ENCODE measurements around the gene PDE8A. TPM values are rescaled to one million over a fixed set of nuclear protein-coding genes. Genes with fewer than 3 reads are reported as not detected.
A peak's percentile ranks its signal among the peaks of the same experiment; 100 is the strongest.

PDE8A gene
- total RNA-seq, 6 experiments from 2014 or later: 32.7 to 40.5 (median 37.4) TPM

- intact Hi-C loops (cut with DNase I): loop anchor here (10.0 kb wide), 2 partner anchors 84 to 94 kb away; no protein-coding TSS in a partner anchor
- H3K4me1 ChIP-seq: peaks cover 0 to 15% (median 5%) of the 10 kb centered on the region in 4 donors
- TF ChIP-seq CTCF (IDR thresholded peaks at IDR 0.05) (no peak), POLR2A (IDR thresholded peaks at IDR 0.05) (no peak)
- ATAC-seq (no peak), DNase-seq (no peak)
- no peaks in the 10 kb centered on the region for H3K27me3 ChIP-seq
- H3K36me3 ChIP-seq: no peaks in the 10 kb centered on the region
- 56% methylated on average over 6 of the region's 6 CpGs for WGBS (ENCODE audit: insufficient coverage, low coverage, low lambda C conversion rate, missing lambda C conversion rate)
- peak overlapping the region in 2 of 3 donors; percentile 9 to 13 for H3K27ac ChIP-seq
- no peaks in the 10 kb centered on the region for H3K9me3 ChIP-seq
- no peak overlapping the region for H3K4me3 ChIP-seq
These were observed 66.8 kb downstream of the PDE8A start for GRCh38 chr15:85048430-85048829.

- Histone ChIP-seq H3K9me3 (no peaks in the 10 kb centered on the region), H3K4me3 (no peak overlapping the region), H3K36me3 (no peaks in the 10 kb centered on the region), H3K27me3 (no peaks in the 10 kb centered on the region), H3K27ac (no peak overlapping the region), H3K4me1 (peaks cover 0 to 15% (median 5%) of the 10 kb centered on the region in 4 donors)
- intact Hi-C loops (cut with DNase I): loop anchor here (10.0 kb wide), 2 partner anchors 85 to 95 kb away; no protein-coding TSS in a partner anchor
- TF ChIP-seq POLR2A (IDR thresholded peaks at IDR 0.05): no peak
- no peak for TF ChIP-seq CTCF (IDR thresholded peaks at IDR 0.05)
- DNase-seq: no peak
- ATAC-seq: no peak
These were observed 68.1 kb downstream of the PDE8A start for GRCh38 chr15:85049805-85050204.

GRCh38 chr15:85059734-85060133, 78.1 kb downstream of the PDE8A start:
- no peaks in the 10 kb centered on the region for H3K36me3 ChIP-seq
- H3K27ac ChIP-seq: no peak overlapping the region
- TF ChIP-seq POLR2A (IDR thresholded peaks at IDR 0.05) (no peak), CTCF (IDR thresholded peaks at IDR 0.05) (no peak)
- 35% methylated on average over 2 of the region's 2 CpGs for whole genome bisulfite sequencing (ENCODE audit: insufficient coverage, low coverage, low lambda C conversion rate, missing lambda C conversion rate)
- H3K4me3 ChIP-seq: no peak overlapping the region
- ATAC-seq (no peak), DNase-seq (no peak)
- peaks cover 0 to 4% (median 0%) of the 10 kb centered on the region in 4 donors for H3K4me1 ChIP-seq
- H3K27me3 ChIP-seq: no peaks in the 10 kb centered on the region
- no peaks in the 10 kb centered on the region for H3K9me3 ChIP-seq
- intact Hi-C loops (cut with DNase I): no loop called here

GRCh38 chr15:85062560-85062959, 80.9 kb downstream of the PDE8A start:
- Histone ChIP-seq H3K27me3 (no peaks in the 10 kb centered on the region), H3K9me3 (no peaks in the 10 kb centered on the region), H3K27ac (no peak overlapping the region), H3K4me1 (peaks cover 0 to 4% (median 0%) of the 10 kb centered on the region in 4 donors), H3K4me3 (no peak overlapping the region), H3K36me3 (peaks cover 0 to 8% (median 4%) of the 10 kb centered on the region in 4 donors)
- intact Hi-C loops (cut with DNase I): no loop called here
- 83% methylated on average over 1 of the region's 2 CpGs for WGBS (ENCODE audit: insufficient coverage, low coverage, low lambda C conversion rate, missing lambda C conversion rate)
- TF ChIP-seq CTCF (IDR thresholded peaks at IDR 0.05) (no peak), POLR2A (IDR thresholded peaks at IDR 0.05) (no peak)
- ATAC-seq (no peak), DNase-seq (no peak)

- DNase-seq (no peak), ATAC-seq (no peak)
- intact Hi-C loops (cut with DNase I): no loop called here
- H3K4me3 ChIP-seq: no peak overlapping the region
- H3K27me3 ChIP-seq: no peaks in the 10 kb centered on the region
- TF ChIP-seq CTCF (IDR thresholded peaks at IDR 0.05) (no peak), POLR2A (IDR thresholded peaks at IDR 0.05) (no peak)
- H3K9me3 ChIP-seq: no peaks in the 10 kb centered on the region
- H3K4me1 ChIP-seq: peaks cover 0 to 4% (median 0%) of the 10 kb centered on the region in 4 donors
- WGBS (ENCODE audit: insufficient coverage, low coverage, low lambda C conversion rate, missing lambda C conversion rate): 75% methylated on average over 2 of the region's 2 CpGs
- H3K27ac ChIP-seq: no peak overlapping the region
- peaks cover 0 to 10% (median 5%) of the 10 kb centered on the region in 4 donors for H3K36me3 ChIP-seq
These were observed 81.4 kb downstream of the PDE8A start for GRCh38 chr15:85063088-85063487.

All from right lobe of liver (tissue), 6 donors.